Common myeloid progenitor, CD34-positive (primary cell): Measurements from ENCODE around the gene HIPK3.

Experiments used
- CTCF ChIA-PET: fragments of 350-600 bp; sonication (Branson Sonifier 250); formaldehyde crosslinking; loops from one replicate; lab custom pipeline; 2021; ENCODE audit warnings: antibody characterized with exemption; lab: Charles Lee
- POLR2A ChIA-PET: fragments of 350-600 bp; sonication (Branson Sonifier 250); formaldehyde crosslinking; loops from one replicate; lab custom pipeline; 2021; ENCODE audit warnings: antibody characterized with exemption; lab: Charles Lee
- DNase-seq, 3 donors: peaks; one replicate each; pipeline versions ENCODE4 v3.0.0 to v3.0.0-alpha.2; 2013
- H3K27ac ChIP-seq, 2 experiments: 1 replicate in 1 of 2; 2 replicates in 1 of 2; pipeline ENCODE4 v1.7.0; 2013; ENCODE audit warnings: inconsistent platforms in 2 of 2, low read length in 2 of 2, mild to moderate bottlenecking in 2 of 2, low read depth in 1 of 2, moderate library complexity in 1 of 2; ENCODE audit not compliant: severe bottlenecking in 2 of 2, insufficient read depth in 1 of 2, poor library complexity in 1 of 2
- H3K27me3 ChIP-seq, 5 experiments: replicated peaks in 2 of 5; 1 replicate in 3 of 5; 2 replicates in 2 of 5; pipeline versions ENCODE4 v1.6.1 to v1.7.0; 2013; ENCODE audit warnings: low read length in 4 of 5, mild to moderate bottlenecking in 2 of 5, moderate library complexity in 2 of 5, inconsistent platforms in 1 of 5; ENCODE audit not compliant: insufficient read depth in 5 of 5, control insufficient read depth in 4 of 5
- H3K36me3 ChIP-seq, 4 experiments: 1 replicate in 2 of 4; 2 replicates in 2 of 4; pipeline versions ENCODE4 v1.6.1 to v1.7.0; 2013; ENCODE audit warnings: low read length in 3 of 4, control low read depth in 1 of 4, mild to moderate bottlenecking in 1 of 4; ENCODE audit not compliant: control insufficient read depth in 4 of 4, insufficient read depth in 4 of 4
- H3K4me1 ChIP-seq, 4 experiments: 1 replicate in 3 of 4; 2 replicates in 1 of 4; pipeline versions ENCODE4 v1.6.1 to v1.7.1; 2013; ENCODE audit warnings: low read length in 3 of 4, mild to moderate bottlenecking in 3 of 4, control low read depth in 1 of 4, inconsistent platforms in 1 of 4, moderate library complexity in 1 of 4; ENCODE audit not compliant: control insufficient read depth in 4 of 4, insufficient read depth in 4 of 4; ENCODE audit errors: control extremely low read depth in 1 of 4
- H3K4me3 ChIP-seq, 7 experiments: 1 replicate in 4 of 7; 2 replicates in 3 of 7; pipeline versions ENCODE4 v1.5.1 to v1.7.0; 2013; ENCODE audit warnings: mild to moderate bottlenecking in 7 of 7, low read length in 6 of 7, moderate library complexity in 6 of 7, inconsistent platforms in 2 of 7, low read depth in 2 of 7, control low read depth in 1 of 7; ENCODE audit not compliant: insufficient read depth in 4 of 7, control insufficient read depth in 1 of 7; ENCODE audit errors: extremely low read depth in 1 of 7
- H3K9me3 ChIP-seq, 5 experiments: 1 replicate in 4 of 5; 2 replicates in 1 of 5; pipeline versions ENCODE4 v1.6.1 to v1.7.1; 2013; ENCODE audit warnings: low read length in 4 of 5, mild to moderate bottlenecking in 2 of 5, inconsistent platforms in 1 of 5, low read depth in 1 of 5, moderate library complexity in 1 of 5; ENCODE audit not compliant: control insufficient read depth in 4 of 5, insufficient read depth in 2 of 5; ENCODE audit errors: control extremely low read depth in 1 of 5
- WGBS: methylation state at CpG from one replicate; pipeline ENCODE4 v1.1.5; 2013; ENCODE audit not compliant: insufficient coverage; 5-methylcytosine and 5-hydroxymethylcytosine counted together

HIPK3 gene

DNA sequence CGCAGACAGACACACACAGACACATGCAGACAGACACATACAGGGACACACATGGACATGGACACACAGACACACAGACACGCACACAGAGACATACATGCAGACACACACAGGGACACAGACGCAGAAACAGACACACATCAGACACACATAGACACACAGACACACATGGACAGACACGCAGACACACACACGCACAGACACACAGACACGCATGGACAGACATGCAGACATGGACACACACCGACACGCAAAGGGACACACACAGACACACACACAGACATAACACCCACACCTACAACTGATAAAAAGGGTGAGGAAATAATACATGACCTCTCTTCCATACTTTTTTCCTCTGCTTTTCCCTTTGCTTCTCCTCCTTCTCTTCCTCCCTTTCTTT is 146.2 kb downstream of the HIPK3 start:
- ChIA-PET CTCF (no interaction called here), POLR2A (no interaction called here)
- Histone ChIP-seq H3K27me3 (peaks cover 0 to 4% (median 0%) of the 10 kb centered on the region in 5 experiments), H3K4me1 (no peaks in the 10 kb centered on the region), H3K9me3 (no peaks in the 10 kb centered on the region), H3K36me3 (no peaks in the 10 kb centered on the region), H3K4me3 (no peak overlapping the region), H3K27ac (no peak overlapping the region)
- WGBS = 95% methylated on average over 7 of the region's 8 CpGs
- no peak for DNase-seq

DNA sequence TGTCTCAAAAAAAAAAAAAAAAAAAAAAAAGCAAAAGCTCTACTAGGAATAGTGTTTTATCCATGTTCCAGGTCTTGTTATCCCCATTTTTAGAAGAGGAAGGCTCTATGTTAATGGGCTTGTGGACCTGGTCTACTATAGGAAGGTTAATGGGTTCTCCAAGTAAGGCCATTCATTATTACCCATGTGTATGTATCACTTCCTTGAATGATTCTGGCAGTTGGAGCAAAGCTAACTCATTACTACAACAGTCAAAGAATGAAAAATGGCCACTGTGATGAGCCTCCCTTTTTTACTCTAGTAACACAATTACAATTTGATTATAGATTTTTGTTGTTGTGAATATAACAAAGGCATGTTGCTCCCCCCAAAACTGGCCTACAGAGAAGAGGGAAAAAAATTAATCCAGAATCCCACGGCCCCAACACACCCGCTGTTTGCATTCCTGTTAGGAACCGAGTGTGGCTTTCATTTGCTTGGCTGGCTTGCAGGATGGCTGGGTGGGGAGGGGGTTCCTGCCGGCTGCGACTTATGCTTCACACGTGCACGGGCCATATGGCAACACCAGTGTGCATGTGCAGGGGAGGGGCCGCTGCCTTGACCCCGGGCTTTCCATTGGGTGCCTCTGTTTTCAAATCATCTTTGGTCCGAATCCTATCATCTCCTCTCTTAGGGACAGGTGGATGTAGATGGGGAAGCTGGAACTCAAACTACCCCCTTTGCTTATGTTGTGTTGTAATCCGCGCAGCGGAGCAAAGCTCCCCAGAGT is 148.8 kb downstream of the HIPK3 start:
- no peaks in the 10 kb centered on the region for H3K36me3 ChIP-seq
- no peak overlapping the region for H3K4me3 ChIP-seq
- DNase-seq = no peak
- no peak overlapping the region for H3K27ac ChIP-seq
- H3K9me3 ChIP-seq = no peaks in the 10 kb centered on the region
- ChIA-PET CTCF (no interaction called here), POLR2A (no interaction called here)
- WGBS = 98% methylated on average over 6 of the region's 13 CpGs
- peaks cover 0 to 7% (median 3%) of the 10 kb centered on the region in 5 experiments for H3K27me3 ChIP-seq
- no peaks in the 10 kb centered on the region for H3K4me1 ChIP-seq
